HL-60/S4 treated with phorbol 12-myristate 13-acetate at 8.2 ng/mL for 4 days and 3 days (cell line): ENCODE results near the gene CTDNEP1.

Experiments
- in situ Hi-C: fragments of 300-500 bp; cut with MboI; formaldehyde crosslinking; loops from 2 replicates; pipeline ENCODE4 v1.15.0; 2022; ENCODE audit warnings: low sequenced_read_pairs

CTDNEP1 gene

DNA sequence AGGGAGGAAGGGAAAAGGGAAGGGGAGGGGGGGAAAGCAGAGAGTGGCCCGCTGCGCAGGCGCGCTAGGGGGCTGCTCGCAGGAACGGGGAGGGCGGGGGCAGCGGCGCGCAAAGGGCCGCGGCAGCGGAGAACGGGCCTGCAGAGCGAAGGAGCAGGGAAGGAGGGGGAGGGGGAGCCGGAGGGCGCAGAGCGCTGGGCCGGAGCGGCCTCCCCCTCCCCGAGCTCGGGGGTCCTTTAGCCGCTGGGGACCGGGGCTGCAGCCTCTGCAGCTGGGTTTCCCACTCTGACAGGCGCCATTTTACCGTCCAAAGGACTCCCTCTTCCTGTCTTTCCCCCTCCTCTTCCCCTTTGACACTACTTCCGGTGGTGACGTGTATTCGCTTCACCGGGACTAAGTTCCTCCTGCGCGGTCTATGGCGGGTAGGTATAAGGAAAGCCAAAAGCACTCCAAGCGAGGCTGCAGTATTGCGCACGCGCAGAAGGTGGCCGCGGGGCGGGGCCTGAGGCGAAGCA is at the start of gene CTDNEP1:
Gene CTDNEP1, minus strand, starts transcription at position 74 of the 515 bp plus-strand sequence. CDS start 438 bp downstream, outside the sequence.
- in situ Hi-C loops = no loop called here

GRCh38 chr17:7296189-7296861 is 44.8 kb upstream of the CTDNEP1 start:
- in situ Hi-C loops = no loop called here

DNA sequence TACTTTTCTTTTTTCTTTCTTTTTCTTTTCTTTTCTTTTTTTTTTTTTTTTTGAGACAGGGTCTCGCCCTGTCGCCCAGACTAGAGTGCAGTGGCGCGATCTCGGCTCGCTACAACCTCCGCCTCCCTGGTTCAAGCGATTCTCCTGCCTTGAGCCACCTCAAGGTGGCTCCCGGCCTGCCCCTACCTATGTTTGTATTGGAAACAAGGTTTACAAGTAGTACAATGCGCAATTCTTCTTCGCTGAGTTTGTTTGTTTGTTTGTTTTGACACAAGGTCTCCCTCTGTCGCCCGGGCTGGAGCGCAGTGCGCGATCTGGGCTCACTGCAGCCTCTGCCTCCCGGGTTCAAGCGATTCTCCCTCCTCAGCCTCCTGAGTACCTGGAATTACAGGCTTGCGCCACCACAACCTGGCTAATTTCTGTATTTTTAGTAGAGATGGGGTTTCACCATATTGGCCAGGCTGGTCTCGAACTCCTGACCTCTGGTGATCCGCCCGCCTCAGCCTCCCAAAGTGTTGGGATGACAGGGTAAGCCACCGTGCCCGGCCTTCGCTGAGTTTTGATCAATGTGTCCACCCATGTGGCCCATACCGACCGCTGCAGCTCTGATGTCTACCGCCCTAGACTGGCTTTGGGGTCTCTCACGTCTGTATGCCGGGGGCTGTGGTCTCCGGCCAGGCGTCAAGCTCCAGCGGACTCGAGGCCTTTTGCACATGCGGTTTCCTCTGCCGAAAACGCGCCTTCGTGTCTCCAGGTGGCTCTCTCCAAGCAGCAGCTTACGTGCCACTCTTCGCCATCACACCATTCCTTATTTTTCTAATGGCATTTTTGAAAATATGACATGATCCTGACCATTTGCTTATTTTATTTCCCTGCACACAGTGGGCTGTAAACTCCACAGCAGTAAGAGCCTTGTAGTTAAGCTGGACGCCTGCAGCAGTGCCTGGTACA is 44.0 kb upstream of the CTDNEP1 start:
- in situ Hi-C loops = no loop called here

DNA sequence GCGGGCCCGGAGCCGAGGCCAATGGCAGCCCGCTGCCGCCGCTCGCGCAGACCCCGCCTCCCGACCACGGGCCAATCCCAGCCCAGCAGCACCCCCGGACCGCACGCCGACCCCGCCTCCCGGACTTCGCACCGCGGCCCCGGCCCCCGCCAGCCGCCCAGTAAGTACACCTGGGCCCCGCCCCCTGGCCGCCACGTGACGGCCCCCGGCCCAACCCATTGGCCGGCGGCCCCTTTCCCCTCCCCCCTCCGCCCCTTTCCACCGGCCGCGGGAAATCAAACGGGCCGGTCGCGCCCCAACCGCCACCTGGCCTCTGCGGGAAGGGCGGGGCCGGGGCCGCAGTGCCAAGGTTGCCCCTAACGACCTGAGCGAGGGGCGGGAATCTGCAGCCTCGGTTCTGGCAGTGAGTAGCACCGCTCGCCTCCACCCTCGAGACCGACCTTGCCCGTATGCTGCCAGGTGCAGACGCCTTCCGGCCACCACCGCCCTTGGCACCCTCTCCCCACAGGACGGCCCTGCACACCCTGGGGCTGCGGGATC is 43.1 kb upstream of the CTDNEP1 start, which contains the start of gene YBX2:
Gene YBX2, minus strand, starts transcription at position 26 of the 540 bp plus-strand sequence. CDS start 139 bp downstream, outside the sequence.
- in situ Hi-C loops = no loop called here

- in situ Hi-C loops = no loop called here
Observed at GRCh38 chr17:7293816-7294613, 42.5 kb upstream of the CTDNEP1 start.

DNA sequence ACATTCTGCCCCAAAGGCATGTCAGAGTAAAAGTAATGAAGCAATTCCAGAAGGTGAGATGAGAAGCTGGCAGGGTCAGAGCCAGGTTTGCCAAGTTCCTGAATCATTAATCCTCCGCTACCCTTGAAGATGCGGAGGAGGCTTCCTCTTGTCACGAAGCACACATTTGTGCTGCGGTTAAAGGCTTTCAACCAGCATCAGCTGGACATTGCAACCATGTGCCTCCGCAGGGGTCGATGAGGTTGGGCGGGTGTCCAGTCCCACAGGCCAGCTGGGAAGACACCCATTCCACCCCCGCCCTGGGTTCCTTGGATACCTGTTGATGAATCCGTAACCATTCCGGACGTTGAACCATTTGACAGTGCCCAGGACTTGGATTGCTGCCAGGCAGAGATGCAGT is 41.6 kb upstream of the CTDNEP1 start:
- in situ Hi-C loops = no loop called here

DNA sequence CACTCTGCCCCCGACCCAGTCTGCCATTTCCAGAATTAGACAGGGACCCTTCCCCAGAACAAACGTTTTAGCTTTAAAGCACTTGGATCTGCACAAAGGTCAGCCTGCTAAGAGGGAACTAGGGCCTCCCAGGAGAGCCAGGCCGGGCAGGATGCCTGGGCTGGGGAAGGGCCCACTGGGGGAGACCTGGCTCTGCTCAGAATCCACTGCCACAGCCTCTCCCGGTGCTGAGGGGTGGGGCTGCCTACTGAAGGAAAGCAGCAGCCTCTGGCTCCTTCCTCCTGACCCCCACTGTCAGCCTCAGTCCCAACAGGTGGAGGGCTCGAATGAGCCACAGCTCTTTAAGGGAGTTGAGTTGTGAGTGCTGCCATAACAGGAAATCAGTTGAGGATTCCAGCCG is 41.2 kb upstream of the CTDNEP1 start:
- in situ Hi-C loops = no loop called here

GRCh38 chr17:7292194-7292593 is 40.7 kb upstream of the CTDNEP1 start:
- in situ Hi-C loops = no loop called here

DNA sequence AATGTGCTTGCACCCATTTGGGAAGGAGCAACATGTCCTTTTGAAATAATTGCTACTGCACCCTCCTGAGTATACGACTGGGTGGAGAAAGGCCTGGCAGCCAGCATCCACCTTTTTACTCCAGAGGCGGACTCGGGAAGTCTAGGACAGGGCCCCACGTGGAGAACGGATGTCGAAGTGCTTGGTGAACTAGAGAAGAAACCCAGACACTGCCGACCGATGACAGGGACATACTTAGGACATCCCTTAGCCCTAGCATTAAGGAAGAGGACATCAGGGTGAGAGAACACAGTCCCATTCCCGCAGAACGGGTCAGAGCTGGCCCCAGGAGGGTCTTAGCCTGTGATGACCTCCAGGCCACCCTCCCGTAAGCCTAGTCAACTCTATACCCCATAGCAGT is 39.2 kb upstream of the CTDNEP1 start:
- in situ Hi-C loops = no loop called here

- in situ Hi-C loops = no loop called here
Observed at GRCh38 chr17:7290166-7290565, 38.6 kb upstream of the CTDNEP1 start.

DNA sequence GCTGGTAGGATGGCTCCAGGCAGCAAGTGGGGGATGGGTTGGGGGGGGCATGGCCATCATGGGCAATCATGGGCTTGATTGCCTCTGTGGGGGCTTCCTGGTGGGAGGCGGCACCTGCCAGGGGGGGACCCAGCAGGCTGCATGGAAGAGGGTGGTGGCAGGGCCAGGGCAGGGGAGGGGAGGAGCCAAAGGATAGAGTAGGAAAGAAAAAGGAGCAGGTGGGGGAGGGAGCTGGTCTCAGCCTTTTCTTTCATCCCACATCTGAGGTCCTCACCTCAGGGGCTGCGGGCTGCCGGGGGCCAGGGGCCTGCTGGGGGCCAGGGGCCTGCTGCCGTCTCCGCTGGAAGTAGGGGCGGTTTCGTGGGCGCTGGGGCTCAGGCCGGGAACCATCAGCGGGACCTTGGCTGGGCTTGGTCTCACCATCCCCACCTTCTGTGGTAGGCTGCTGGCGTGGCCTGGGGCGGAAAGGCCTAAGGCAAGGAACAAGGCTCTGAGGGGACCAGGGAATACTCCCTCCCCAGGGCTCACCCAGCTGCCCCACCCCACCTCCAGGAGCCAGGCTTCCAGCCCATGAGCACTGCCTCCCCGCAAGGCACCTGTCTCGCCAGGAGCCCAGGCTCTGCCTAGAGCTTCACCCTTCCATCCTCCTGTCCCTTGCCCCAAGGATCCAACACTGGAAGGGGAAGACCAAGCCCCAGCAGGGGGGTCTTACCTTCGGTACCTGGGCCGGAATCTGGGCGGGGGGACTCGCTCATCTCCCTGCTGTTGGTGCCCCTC is 37.9 kb upstream of the CTDNEP1 start:
- in situ Hi-C loops = no loop called here

DNA sequence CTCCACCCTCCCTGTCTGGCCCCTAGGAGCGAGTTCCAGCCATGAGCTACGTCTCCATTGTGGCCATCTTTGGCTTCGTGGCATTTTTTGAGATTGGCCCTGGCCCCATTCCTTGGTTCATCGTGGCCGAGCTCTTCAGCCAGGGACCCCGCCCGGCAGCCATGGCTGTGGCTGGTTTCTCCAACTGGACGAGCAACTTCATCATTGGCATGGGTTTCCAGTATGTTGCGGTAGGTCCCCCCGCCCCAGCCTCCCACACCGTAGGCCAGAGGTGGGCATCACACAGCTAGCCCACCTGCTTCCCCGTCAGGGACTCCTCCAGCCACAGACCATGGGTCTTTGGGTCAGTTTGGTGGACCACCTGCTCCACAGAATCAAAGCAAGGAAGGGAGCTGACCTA is 34.1 kb upstream of the CTDNEP1 start:
- in situ Hi-C loops = no loop called here

GRCh38 chr17:7284911-7285310 is 33.4 kb upstream of the CTDNEP1 start:
- in situ Hi-C loops = no loop called here

GRCh38 chr17:7283471-7284216 is 32.1 kb upstream of the CTDNEP1 start:
- in situ Hi-C loops = no loop called here

GRCh38 chr17:7282752-7283321 is 31.3 kb upstream of the CTDNEP1 start:
- in situ Hi-C loops = no loop called here

- in situ Hi-C loops = no loop called here
Observed at GRCh38 chr17:7281953-7282751, 30.6 kb upstream of the CTDNEP1 start.

- in situ Hi-C loops = no loop called here
Observed at GRCh38 chr17:7281074-7281952, 29.8 kb upstream of the CTDNEP1 start, which contains the start of gene SLC2A4. SLC2A4 (plus strand) TSS chr17:7281718; CDS start chr17:7281935, 217 bp downstream.
